ENCODE data around the gene KLHL17.
"Not testable (repeated sequence)": the region's sequence is repeated elsewhere in the genome, so short reads cannot be mapped to it uniquely, and the experiment has no call there.

The KLHL17 gene

GRCh38 chr1:937521-937920 is 22.9 kb upstream of the KLHL17 start:
- DNase-seq = no peak

DNA sequence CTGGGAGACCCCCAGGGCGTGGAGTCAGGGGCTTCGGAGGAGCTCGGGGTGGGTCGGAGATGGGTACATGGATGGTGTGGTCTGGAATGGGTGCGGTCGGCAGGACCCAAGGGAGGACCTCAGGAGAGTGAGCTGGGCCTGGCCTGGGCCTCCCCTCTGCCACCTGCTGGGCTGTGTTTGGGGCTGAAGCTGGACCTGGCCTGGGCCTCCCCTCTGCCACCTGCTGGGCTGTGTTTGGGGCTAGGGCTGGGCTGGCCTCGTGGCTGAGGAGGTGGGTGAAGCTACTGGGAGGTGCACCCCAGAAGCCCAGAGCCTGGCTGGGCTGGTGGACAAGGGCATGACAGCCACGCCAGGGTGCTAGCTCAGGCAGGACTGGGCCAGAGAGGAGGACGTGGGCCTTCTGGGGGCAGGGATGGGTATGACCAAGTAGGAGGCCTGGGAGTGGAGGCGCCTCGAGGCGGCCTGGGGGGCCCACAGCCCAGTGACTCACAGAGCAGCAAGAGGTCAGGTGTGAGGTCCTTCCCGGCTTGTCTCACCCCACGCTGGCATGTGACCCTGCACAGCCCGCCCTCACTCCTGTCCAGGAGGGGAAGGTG is 22.2 kb upstream of the KLHL17 start:
- DNase-seq = peak; percentile 69

DNA sequence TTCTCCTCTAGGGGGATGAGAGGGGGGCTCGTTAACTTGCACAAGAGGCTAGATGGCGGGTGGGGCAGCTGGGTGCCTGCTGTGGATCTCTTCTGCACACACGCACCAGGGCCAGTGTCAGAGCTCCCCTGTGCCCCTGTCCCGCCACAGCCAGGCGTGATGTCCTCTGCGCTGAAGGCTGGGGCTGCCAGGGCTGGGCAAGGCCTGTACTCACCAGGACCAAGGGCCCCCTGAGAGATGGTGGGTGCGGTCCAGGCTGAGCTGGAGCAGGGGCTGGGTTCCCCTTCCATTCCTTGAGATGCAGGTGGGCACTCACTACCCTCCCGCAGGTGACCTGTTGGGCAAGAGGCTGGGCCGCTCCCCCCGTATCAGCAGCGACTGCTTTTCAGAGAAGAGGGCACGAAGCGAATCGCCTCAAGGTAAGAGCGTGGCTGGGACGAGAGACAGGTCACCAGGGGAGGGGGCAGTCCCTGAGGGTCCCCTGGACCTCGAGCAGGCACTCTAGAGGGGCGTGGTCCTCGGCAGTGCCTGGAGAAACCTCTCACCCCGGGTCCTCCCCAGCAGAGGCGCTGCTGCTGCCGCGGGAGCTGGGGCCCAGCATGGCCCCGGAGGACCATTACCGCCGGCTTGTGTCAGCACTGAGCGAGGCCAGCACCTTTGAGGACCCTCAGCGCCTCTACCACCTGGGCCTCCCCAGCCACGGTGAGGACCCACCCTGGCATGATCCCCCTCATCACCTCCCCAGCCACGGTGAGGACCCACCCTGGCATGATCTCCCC is 21.5 kb upstream of the KLHL17 start:
- no peak for DNase-seq

- no peak for DNase-seq
Measured at GRCh38 chr1:939511-940106, 20.8 kb upstream of the KLHL17 start.

- DNase-seq = peak; percentile 52
Measured at GRCh38 chr1:940107-941014, 20.0 kb upstream of the KLHL17 start.

- no peak for DNase-seq
Measured at GRCh38 chr1:941015-941587, 19.3 kb upstream of the KLHL17 start.

GRCh38 chr1:941588-942383 is 18.6 kb upstream of the KLHL17 start:
- DNase-seq = peak; percentile 80

DNA sequence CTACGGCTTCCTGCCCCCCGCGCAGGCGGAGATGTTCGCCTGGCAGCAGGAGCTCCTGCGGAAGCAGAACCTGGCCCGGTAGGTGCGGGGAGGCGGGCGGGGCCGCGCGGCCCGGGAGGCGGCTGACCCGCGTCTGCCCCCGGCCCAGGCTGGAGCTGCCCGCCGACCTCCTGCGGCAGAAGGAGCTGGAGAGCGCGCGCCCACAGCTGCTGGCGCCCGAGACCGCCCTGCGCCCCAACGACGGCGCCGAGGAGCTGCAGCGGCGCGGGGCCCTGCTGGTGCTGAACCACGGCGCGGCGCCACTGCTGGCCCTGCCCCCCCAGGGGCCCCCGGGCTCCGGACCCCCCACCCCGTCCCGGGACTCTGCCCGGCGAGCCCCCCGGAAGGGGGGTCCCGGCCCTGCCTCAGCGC is 18.0 kb upstream of the KLHL17 start:
- no peak for DNase-seq

- peak; percentile 50 for DNase-seq
Measured at GRCh38 chr1:942864-943533, 17.4 kb upstream of the KLHL17 start.

GRCh38 chr1:943545-944340 is 16.6 kb upstream of the KLHL17 start:
- no peak for DNase-seq

DNA sequence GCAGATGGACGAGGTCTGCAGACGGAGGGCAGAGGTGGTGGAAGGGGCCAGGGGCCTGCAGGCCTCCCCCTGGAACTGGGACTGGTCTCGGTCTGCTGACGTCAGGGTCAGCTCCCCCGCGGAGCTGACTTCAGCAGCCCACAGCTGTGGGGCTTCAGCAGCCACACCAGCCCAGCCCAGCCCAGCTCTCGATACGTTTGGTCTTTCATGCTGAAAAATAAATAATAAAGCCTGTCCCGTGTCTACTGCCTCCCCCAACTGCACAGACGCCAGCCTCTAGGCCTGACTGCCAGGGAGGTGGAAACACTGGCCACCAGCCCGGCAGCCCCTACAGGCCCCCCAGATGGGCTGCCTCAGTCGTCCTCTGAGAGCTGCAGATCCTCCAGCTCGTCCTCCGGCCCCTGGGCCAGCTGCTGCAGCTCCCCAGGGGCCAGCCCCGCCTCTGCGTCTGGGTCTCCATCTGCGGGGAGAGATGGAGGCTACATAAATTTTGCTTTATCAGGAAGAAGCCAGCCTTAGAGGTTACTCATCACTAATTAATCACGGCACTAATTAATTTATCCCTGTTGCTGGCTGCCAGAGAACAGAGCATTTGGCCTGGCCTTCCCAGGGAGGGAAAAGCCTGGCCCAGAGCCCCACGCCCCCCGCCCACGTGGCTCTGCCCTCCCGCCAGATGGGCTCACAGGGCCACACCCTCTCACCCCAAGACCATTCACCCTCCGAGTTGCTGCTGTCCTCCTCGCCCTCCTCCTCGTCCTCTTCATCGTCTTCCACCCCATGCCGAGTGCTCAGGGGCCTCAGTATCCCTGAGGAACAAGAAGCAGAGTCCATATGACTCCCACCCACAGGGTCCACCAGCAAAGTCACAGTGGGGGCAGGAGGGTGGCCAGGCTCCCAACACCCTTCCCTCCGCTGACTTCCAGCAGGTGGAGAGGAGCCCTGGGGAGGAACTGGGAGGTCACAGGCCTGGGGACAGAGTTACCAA is 15.8 kb upstream of the KLHL17 start:
- DNase-seq = no peak

DNA sequence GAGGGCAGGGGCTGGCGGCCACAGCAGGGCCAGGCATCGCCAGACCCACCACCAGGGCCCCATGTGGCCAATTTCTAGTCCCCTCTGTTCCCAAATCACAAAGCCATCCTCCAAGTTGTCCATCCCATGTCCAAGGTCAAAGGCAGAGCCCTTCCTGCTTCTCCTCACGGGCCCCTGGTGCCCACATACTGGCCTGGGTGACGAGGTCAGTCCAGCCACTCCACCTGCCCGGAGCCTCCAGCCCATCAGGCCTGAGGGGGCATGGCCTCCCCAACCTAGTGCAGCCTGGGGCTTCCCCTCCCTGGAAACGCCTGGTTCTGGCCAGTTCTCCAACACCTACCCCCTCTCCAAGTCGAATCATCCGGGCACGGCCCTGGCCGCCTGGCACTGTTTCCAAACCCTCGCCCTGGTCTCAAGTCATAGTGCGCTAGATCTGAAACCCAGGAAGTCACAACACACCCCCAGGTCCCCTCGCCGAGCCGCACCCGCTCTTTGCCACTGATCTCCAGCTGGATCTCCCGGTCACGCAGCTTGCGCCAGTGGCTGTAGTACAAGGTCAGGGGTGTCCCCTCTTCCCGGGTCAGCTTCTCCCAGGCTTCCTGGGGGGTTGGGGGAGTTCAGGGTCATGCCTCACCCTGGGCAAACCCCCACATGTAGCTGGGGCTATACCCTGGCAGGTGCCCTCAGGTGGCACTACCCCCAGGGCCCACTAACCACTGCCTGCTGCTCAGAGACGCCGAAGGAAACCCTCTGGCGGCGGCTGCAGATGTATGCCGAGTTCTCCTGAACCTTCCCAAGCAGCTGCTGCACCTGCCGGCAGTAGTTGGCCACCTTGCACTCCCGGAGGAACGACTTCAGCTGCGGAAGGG is 14.5 kb upstream of the KLHL17 start:
- DNase-seq = no peak

DNA sequence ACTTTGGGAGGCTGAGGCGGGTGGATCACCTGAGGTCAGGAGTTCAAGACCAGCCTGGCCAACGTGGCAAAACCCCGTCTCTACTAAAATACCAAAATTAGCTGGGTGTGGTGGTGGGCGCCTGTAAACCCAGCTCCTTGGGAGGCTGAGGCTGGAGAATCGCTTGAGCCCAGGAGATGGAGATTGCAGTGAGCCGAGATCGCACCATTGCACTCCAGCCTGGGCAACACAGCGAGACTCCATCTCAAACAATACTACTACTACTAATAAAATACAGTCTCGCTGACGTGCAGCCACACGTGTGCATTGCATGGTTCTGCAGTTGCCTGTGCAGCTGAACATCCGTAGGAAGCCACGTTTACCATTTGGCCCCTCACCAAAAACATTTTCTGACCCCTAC is 13.6 kb upstream of the KLHL17 start:
- DNase-seq = not testable (repeated sequence)

GRCh38 chr1:947958-948357 is 12.4 kb upstream of the KLHL17 start:
- DNase-seq = no peak

- DNase-seq = no peak
Measured at GRCh38 chr1:950268-950667, 10.1 kb upstream of the KLHL17 start.

GRCh38 chr1:950881-951280 is 9.5 kb upstream of the KLHL17 start:
- no peak for DNase-seq

GRCh38 chr1:951364-951763 is 9.0 kb upstream of the KLHL17 start:
- no peak for DNase-seq

DNA sequence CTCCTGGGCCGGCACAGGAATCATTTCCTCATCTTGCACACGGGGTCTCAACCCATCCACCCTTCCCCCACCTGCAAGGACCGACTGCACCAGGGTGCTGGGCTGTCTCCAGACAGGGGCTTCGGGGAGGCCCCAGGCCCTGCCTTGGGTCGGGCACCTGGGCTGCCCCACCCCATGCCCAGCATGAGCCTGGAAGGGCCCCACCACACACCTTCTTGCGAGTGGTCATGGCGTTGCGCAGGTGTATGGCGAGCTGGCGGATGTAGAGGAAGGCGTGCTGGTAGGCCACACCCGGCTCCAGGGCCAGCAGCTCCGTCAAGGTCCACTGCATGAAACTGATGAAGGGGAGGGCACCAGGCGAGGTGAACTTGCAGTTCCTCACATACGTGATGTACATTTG is 8.2 kb upstream of the KLHL17 start:
- DNase-seq = no peak

Data from NCI-H226 (cell line).